ENCODE data around the gene THSD7A. TPM values are rescaled to one million over a fixed set of nuclear protein-coding genes. Genes with fewer than 3 reads are reported as not detected.
"Not testable (repeated sequence)": the region's sequence is repeated elsewhere in the genome, so short reads cannot be mapped to it uniquely, and the experiment has no call there.

The THSD7A gene
- polyA plus RNA-seq, 5 donors = 9.0 to 20.9 (median 18.8) TPM

- DNase-seq = not testable (repeated sequence)
Observed at GRCh38 chr7:11521964-11522499, 310.0 kb downstream of the THSD7A start.

DNA sequence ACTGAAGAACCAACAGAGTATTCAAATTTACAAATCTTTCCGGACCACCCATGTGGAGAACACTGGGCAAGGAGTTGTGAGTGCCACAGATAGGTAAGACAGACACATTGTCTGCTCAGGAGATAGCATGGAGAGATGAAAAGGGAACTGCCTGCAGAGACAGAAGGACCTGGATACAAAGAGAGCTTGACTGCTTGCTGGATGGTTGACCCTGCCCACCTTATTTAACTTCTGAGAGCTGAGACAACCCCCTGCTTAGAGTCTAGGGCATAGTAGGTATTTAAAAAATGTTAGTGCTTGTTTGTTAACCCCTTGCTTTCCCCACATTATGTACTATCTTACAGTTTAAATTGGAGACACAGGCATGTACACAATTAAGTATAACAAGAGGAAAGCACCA, 314.1 kb downstream of the THSD7A start:
- no peak for DNase-seq

- no peak for DNase-seq
Observed at GRCh38 chr7:11516328-11516727, 315.7 kb downstream of the THSD7A start.

GRCh38 chr7:11513460-11513859, 318.5 kb downstream of the THSD7A start:
- DNase-seq = no peak

- DNase-seq = no peak
Observed at GRCh38 chr7:11507929-11508328, 324.1 kb downstream of the THSD7A start.

DNA sequence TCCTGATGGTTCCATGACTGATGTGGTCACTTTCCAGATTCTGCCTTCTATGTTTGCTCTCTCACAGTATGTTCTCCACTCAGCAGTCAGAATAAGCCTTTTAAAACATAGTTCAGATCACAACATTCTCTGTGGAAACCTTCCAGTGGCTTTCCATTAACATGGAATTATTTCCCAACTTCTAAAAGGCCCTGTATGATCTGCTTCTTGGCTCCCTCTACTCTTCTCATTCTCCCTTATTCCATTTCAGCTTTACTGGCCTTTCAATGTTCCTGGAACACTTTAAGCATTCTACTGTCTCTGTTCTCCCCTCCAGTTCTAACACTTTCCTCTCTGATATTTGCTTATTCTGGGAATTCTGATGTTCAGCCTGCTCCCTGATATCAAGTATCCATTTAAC, 325.6 kb downstream of the THSD7A start:
- DNase-seq = peak in 1 of 2 donors; percentile 15

- DNase-seq = no peak
Observed at GRCh38 chr7:11505471-11505985, 326.5 kb downstream of the THSD7A start.

DNA sequence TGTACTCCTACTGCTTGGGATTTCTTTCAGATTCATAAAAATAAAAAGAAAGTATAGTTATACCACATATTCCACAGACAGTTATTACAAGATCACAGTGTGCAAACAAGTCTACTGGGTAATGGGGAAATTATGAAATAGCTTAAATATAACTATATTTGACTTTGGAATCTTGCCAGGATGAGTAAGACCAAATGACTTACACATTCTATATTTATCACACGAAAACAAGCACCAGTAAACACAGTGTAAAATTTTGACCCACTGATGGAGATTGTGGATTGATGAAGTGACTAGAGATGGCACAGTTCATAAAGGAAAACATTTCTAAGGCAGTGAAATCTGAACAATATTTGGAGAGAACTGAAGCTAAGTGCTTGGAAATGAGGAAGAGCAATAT, 339.7 kb downstream of the THSD7A start:
- DNase-seq = peak; percentile 76 to 82

- no peak for DNase-seq
Observed at GRCh38 chr7:11491811-11492210, 340.2 kb downstream of the THSD7A start.

- no peak for DNase-seq
Observed at GRCh38 chr7:11489280-11489679, 342.7 kb downstream of the THSD7A start.

- no peak for DNase-seq
Observed at GRCh38 chr7:11486271-11486670, 345.7 kb downstream of the THSD7A start.

DNA sequence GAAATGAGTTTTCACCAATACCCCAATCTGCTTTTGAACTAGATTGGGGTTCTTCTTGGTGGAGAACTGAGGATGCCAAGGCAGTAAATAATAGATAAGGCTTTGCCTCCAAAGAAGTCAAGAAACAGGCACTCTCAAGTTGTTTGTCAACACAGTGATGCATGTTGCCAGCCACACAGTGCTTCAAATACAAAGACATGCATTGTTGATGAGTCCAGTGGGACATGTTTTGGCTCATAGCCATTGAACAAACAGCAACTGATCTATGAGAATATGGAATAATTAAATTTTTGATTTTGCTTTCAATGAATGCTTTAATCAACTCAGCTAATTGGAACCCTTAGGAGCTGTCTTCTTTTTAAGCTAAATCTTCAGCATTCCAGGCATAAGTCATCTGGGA, 346.4 kb downstream of the THSD7A start:
- no peak for DNase-seq

- no peak for DNase-seq
Observed at GRCh38 chr7:11480143-11480542, 351.9 kb downstream of the THSD7A start.

- DNase-seq = no peak
Observed at GRCh38 chr7:11478882-11479281, 353.1 kb downstream of the THSD7A start.

GRCh38 chr7:11478426-11478825, 353.6 kb downstream of the THSD7A start:
- DNase-seq = no peak

DNA sequence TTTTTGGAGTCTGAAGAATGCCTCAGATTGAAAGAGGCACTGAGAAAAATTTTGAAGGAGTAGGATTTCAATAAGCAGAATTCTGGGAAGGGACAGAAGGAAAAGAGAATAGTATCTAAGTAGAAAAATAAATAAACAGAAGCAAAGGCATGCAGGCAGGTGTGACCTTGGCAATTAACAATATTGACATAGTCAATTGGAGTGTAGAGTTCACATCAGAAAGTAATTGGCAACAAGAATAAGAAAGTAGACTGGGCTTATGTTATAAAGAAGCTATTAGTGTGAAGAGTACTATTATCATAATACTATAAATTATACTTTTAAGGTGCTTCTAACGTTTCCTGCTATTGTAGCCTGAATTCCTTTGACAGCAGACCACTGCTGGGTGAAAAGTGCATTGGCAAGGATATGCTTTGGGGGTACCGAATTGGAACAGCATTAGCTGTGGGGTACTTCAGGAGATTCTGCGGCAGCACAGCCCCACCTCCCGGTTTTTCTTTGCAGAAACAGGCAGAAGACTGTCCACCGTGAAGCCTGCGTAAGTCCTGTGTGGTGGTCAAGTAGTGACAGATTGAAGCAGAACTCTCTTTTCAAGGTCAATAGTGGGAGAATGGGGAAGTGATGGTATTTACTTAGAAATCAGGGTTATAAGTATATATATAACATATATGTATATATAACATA, 357.0 kb downstream of the THSD7A start:
- no peak for DNase-seq

- no peak for DNase-seq
Observed at GRCh38 chr7:11473807-11474424, 358.1 kb downstream of the THSD7A start.

- DNase-seq = no peak
Observed at GRCh38 chr7:11473220-11473619, 358.8 kb downstream of the THSD7A start.

GRCh38 chr7:11472646-11473045, 359.4 kb downstream of the THSD7A start:
- DNase-seq = no peak

DNA sequence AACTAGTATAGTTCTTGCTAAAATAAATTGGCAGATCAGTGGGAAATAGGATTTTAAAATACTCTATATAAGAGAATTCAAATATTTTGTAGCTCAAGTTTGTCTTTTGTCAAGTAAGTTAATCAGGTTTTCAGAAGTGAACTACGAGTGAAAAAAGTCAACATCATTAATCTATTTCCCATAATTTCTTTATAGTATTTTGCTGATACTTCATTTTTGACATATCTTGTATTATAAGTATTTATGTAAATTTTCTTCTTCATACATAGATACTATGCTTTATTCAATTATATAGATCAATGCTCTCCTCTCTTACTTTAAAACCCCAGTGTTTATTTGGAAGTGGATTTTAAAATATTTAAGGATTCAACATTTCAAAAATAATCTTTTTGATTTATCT, 360.7 kb downstream of the THSD7A start:
- DNase-seq = no peak

- no peak for DNase-seq
Observed at GRCh38 chr7:11469028-11469745, 362.8 kb downstream of the THSD7A start.

- no peak for DNase-seq
Observed at GRCh38 chr7:11466517-11467105, 365.4 kb downstream of the THSD7A start.

Data from right lung (tissue), 5 donors.